Measurements from ENCODE around the gene SERPINI1.

GRCh38 chr3:167854063-167854462 is 118.5 kb downstream of the SERPINI1 start:
- TF ChIP-seq SIN3A (IDR thresholded peaks at IDR 0.05; ENCODE audit: borderline replicate concordance, insufficient read depth, low read depth, low read length) = no peak
- TF ChIP-seq CTCF (IDR thresholded peaks at IDR 0.05) = no peak
